ENCODE measurements around the gene SOX9.
A peak's percentile ranks its signal among the peaks of the same experiment; 100 is the strongest.
"Not testable (repeated sequence)": the region's sequence is repeated elsewhere in the genome, so short reads cannot be mapped to it uniquely, and the experiment has no call there.

Gene SOX9

DNA sequence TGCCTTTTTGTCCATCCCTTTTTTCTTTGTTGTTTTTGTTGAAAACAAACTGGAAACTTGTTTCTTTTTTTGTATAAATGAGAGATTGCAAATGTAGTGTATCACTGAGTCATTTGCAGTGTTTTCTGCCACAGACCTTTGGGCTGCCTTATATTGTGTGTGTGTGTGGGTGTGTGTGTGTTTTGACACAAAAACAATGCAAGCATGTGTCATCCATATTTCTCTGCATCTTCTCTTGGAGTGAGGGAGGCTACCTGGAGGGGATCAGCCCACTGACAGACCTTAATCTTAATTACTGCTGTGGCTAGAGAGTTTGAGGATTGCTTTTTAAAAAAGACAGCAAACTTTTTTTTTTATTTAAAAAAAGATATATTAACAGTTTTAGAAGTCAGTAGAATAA is 4.9 kb downstream of the SOX9 start:
- FAIRE-seq = no peak
- peak; percentile 67 for DNase-seq (ENCODE audit: insufficient read length, low spot score)
- no peak for TF ChIP-seq POLR2A (IDR thresholded peaks at IDR 0.05; ENCODE audit: low read depth, low read length)

DNA sequence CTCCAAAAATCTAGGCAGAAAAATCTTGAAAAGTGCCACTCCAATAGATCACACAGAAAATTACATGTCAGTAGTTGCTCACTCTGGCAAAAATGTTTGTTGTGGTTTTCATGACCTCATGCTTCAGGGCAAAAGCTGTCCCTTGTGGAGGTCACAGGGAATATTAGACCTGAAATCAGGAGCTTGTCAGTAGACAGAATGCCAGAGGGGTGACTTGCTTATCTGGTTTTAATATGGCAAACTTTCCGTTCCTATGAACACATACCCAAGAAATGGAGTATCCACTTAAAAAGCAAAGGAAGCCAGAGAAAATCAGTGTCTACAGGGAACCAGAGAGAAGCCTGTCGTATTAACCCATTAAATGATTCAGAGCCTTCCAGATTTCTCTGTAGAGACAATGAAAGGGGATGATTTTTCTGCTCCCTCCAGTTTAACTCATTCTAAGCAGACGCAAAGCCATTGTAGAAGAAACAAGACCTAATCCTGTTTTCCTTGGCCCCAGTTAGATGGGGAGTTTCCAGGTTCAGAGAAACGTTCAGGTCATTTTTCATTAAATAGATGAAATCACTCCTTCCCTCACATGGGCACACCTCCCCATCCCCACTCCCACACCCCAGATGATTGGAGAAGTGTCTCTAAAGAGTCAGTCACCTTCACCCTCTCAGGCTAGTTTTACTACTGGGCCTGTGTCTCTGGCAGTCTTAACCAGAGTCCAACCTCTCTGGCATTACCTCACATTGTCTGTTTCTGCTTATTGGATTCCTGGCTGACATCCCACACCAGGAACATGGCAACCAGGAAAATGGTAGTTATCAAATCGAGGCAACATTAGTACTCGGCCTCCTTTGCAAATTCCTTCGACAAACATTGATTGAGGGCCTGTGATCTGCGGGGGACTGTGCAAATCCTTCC is 6.0 kb downstream of the SOX9 start:
- TF ChIP-seq POLR2A (IDR thresholded peaks at IDR 0.05; ENCODE audit: low read depth, low read length) = no peak
- FAIRE-seq (peak; percentile 93), DNase-seq (ENCODE audit: insufficient read length, low spot score) (peak; percentile 98)

DNA sequence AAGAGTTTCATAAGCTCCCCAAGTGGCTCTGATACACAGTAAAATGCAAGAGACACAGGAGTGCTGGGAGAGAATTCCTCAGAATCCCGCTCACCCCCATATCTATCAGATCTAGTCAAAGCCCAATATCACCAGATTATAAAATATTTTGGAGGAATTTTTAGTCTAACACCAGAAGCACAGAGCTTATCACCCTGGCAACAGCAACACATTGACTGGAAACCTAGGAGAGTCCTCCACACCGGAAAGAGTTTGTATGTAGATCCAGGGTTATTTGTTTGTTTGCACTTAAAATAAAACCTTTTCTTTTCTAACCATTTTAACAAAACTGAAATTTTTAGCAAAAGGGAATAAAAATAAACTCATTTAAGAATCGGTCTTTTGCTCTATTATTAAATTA is 7.2 kb downstream of the SOX9 start:
- DNase-seq (ENCODE audit: insufficient read length, low spot score) = no peak
- FAIRE-seq = no peak
- TF ChIP-seq POLR2A (IDR thresholded peaks at IDR 0.05; ENCODE audit: low read depth, low read length) = no peak

DNA sequence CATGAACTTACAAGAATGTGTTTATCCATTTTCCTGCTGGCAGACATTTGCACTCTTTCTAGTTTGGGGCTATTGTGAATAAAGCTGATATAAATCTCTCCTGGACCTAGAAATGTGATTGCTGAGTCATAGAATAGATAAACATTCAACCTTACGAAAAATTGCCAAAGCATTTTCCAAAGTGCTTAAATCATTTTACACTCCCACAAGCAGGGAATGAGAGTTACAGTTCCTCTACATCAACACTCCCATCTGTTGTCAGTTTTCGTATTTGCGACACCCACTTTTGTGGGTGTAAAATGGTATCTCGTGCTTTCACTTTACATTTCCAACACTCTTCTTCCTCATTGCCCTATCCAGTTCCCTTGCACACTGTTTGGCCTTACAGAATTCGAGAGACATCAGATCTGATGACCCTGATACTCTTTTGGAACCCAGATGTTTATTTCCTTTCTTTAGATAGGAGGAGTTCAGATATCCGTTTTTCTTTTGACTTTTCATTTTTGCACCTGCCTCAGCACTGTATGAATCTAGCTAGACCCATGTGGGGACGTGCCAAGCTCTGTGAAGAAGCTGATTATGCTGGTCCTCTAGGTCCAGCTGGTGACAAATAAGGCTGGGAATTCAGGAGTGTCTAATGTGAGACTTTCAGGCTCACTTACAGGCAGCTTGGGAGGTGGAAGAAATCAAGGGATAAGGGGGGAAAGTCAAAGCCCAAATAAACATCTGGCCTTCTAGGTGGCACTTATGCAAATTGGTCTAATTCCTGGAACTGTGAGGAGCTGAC is 14.0 kb downstream of the SOX9 start:
- no peak for DNase-seq (ENCODE audit: insufficient read length, low spot score)
- FAIRE-seq = peak; percentile 30
- no peak for TF ChIP-seq POLR2A (IDR thresholded peaks at IDR 0.05; ENCODE audit: low read depth, low read length)

DNA sequence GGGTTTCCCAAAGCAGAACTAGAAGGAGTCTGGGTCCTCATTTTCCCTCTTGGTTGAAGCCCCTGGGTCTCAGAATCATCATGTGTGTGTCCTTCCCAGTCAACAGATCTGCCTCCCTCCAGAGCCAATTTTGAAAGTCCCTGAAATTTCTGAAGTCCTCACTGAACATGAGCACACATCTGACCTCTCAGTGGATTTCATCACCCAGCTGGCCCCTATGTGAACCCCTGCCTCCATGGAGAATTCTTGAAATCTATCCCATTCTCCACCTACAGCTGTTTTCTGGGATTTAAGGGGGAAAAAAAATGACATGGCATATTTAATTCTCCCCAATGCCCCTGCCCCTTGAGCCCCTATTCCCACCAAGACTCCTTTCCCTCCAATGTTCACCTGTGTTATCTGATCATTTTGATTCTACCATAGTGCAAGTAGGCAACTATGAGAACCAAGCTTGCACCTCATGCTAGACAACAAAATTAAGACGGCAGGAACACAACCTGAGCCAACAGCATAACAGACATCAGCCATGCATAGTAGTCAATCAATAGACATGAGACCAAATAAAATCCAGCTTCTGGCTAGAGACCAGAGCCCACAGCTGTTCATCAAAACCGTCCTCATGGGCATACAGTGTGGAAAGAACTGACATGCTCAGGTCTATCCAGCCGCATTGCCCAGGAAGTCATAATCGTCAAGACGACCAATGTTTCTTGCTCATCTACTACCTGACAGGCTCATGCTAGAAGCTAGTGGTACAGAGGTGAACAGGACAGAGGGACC is 14.9 kb downstream of the SOX9 start:
- TF ChIP-seq POLR2A (IDR thresholded peaks at IDR 0.05; ENCODE audit: low read depth, low read length) = no peak
- DNase-seq (ENCODE audit: insufficient read length, low spot score) (no peak), FAIRE-seq (no peak)

DNA sequence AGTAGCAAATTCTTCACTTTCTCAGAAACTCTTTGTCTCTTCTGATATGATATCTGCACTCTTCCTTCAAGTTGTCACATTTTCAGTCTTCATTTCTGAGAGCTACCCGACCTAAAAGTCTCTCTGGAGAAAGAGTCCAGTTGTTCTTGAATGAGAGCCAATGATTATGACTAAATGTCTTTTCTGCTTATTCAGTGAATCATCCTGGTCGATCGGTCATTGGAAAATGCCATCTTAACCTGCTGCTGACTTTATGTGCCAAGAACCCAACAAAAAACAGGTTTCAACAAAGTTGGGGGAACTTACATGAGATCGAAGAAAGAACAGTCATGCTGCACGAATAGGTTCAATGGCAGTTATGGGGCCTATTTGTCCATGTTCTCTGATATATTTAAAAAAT is 15.9 kb downstream of the SOX9 start:
- DNase-seq (ENCODE audit: insufficient read length, low spot score) (peak; percentile 53), FAIRE-seq (peak; percentile 89)
- TF ChIP-seq POLR2A (IDR thresholded peaks at IDR 0.05; ENCODE audit: low read depth, low read length) = no peak

DNA sequence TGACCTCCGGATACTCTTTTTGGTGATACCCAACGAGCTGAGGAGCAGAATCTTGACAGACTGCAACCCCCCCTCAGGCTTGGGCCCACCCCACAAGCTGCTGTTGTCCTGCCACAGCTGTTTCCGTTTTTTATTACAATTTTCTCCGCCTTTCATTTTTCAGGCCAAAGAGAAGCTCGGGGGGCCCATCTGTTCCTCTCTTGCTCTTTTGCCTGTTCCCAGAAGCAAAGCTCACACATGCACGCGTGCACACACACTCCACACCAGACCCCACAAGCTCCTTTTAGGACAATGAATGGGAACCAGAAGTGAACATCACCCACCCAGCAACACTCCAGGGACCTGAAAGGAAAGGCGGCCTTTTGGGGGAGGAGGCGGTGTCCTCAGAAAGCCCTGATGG is 16.3 kb downstream of the SOX9 start:
- FAIRE-seq (no peak), DNase-seq (ENCODE audit: insufficient read length, low spot score) (no peak)
- TF ChIP-seq POLR2A (IDR thresholded peaks at IDR 0.05; ENCODE audit: low read depth, low read length) = no peak

DNA sequence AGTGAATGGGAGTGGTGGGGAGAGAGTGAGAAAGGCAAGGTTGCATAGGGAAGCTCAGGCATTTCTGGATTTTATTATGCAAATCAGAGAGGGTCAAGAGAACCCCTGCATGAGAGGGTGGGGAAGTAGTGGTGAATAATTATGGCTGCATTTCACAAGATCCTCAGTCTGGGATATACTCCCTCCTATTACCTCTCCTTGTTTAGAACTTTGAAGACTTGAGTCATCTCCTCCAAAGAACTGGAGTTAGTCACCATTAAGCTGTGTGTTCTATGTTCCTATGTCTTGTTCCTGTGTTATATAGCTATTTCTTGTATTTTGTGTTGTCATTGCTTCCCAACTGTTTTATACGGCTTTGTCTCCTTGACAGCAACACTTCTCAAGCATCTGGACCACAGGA is 18.4 kb downstream of the SOX9 start:
- TF ChIP-seq POLR2A (IDR thresholded peaks at IDR 0.05; ENCODE audit: low read depth, low read length) = no peak
- DNase-seq (ENCODE audit: insufficient read length, low spot score) (no peak), FAIRE-seq (peak; percentile 43)

DNA sequence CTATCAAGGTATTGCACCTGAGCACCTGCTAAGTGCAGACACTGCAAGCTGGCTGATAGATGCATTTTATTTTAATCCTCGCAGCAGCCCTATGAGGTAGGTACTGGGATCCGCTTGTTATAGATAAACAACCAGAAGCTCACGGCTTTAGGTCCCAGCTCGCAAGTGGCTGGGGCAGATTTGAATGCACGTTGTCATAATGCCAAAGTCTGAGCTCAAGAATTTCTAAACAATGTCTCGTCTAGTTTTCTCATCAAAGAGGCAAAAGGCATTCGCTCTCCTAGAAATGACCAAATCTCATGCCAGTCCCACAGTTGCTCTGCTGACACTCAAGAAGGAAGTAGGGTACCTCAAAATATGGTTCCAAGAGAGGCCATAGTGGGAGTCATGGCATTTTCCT is 20.5 kb downstream of the SOX9 start:
- FAIRE-seq (no peak), DNase-seq (ENCODE audit: insufficient read length, low spot score) (no peak)
- TF ChIP-seq POLR2A (IDR thresholded peaks at IDR 0.05; ENCODE audit: low read depth, low read length) = no peak

DNA sequence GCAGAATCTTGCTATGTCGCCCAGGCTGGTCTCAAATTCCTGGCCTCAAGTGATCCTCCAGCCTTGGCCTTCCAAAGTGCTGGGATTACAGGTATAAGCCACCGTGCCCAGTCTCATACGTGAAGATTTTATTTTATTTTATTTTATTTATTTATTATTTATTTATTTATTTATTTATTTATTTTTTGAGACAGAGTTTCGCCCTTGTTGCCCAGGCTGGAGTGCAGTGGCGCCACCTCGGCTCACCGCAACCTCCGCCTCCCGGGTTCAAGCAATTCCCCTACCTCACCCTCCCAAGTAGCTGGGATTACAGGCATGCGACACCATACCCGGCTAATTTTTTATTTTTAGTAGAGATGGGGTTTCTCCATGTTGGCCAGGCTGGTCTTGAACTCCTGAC is 21.3 kb downstream of the SOX9 start:
- DNase-seq (ENCODE audit: insufficient read length, low spot score); FAIRE-seq: not testable (repeated sequence)

DNA sequence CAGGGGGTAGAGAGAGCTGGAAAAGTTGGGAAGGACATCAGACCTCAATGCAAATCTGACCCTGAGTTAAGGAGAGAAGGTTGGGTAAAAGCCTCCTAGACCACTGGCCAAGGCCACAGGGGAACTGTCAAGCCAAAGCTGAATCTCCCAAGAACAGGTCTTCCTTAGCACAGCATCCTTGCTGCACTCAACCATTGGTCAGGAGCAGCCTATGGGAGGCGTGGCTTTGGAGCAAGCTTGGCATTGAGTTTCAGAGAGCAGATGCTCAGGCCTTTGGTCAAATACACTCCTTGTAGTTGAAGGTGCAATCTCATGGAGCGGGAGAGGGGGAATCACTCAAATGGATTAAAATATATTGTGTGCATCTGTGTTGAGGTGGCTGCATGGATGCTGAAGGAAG is 21.8 kb downstream of the SOX9 start:
- DNase-seq (ENCODE audit: insufficient read length, low spot score) (no peak), FAIRE-seq (no peak)
- no peak for TF ChIP-seq POLR2A (IDR thresholded peaks at IDR 0.05; ENCODE audit: low read depth, low read length)

DNA sequence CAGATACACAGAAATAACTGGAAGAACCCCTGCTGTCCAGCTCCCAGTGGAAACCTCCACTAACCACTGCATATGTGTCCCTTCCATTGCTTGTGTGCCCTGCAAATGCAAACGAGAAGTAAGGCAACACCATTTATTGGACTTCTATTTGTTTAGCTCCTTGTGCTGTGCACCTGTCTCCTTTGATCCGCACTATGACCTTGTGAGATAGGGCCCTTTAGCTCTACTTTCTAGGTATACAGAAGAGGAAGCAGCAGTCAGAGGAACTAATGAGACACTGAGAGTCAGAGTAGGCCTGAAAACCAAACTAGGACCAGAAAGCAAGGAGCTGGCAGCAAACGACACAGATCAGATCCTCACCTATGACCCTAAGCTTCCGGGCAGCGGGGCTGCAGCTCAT is 22.4 kb downstream of the SOX9 start:
- DNase-seq (ENCODE audit: insufficient read length, low spot score) = no peak
- TF ChIP-seq POLR2A (IDR thresholded peaks at IDR 0.05; ENCODE audit: low read depth, low read length) = no peak
- FAIRE-seq = no peak

DNA sequence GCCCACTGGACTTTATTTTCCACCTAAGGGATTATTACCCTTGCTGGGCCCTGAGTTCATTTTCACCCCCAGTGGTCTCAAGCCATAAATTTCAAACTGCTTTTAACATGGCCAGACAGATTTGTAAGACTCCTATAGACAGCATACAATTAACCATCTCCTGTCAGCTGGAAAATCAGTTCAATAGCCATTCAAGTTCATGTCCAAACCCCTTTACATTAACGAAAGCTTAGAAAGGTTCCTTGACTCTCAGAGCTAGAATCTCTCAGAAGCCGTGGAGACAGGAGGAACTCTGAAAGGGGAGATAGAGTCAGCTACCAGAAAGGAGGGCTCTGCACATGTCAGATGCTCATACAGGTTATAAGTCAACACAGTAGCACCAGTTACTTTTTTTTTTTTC is 23.3 kb downstream of the SOX9 start:
- no peak for FAIRE-seq
- TF ChIP-seq POLR2A (IDR thresholded peaks at IDR 0.05; ENCODE audit: low read depth, low read length) = no peak
- no peak for DNase-seq (ENCODE audit: insufficient read length, low spot score)

DNA sequence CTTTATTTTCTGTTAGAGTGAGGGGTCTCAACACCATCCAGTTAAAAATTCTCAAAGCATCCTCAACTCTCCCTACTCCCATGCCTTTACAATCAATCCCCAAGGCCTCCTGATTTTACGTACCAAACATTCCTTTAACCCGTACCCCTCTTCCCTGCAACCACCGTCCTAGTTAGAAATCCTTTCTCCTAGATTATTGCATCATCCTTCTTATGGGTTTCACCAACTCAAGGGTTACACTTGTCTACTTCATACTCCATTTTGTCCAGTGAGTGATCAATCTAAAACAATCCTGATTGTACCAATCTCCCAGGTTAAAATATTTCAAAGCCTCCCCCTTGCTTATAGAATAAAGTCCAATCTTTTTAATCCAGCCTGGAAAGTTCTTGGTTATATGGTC is 24.7 kb downstream of the SOX9 start:
- DNase-seq (ENCODE audit: insufficient read length, low spot score) (no peak), FAIRE-seq (no peak)
- no peak for TF ChIP-seq POLR2A (IDR thresholded peaks at IDR 0.05; ENCODE audit: low read depth, low read length)
